Activated CD8-positive, alpha-beta memory T cell treated with anti-CD3 and anti-CD28 coated beads for 4 hours (primary cell): ENCODE measurements around the gene FN3K.

Experiments
- DNase-seq, 2 donors: peaks; one replicate each; pipeline ENCODE4 v3.0.0-alpha.2; 2020; ENCODE audit warnings: low read depth in 2 of 2

The FN3K gene

GRCh38 chr17:82734987-82735866, at the start of gene FN3K:
TSS of gene FN3K (plus strand) at chr17:82735615. CDS start at chr17:82735637, 22 bp downstream.
- DNase-seq: no peak

- no peak for DNase-seq
Measured at GRCh38 chr17:82686366-82687324, 48.8 kb upstream of the FN3K start.

- DNase-seq: no peak
Measured at GRCh38 chr17:82687375-82687861, 48.0 kb upstream of the FN3K start.

GRCh38 chr17:82687871-82688270, 47.5 kb upstream of the FN3K start:
- DNase-seq: no peak

GRCh38 chr17:82689077-82689476, 46.3 kb upstream of the FN3K start:
- DNase-seq: no peak

- no peak for DNase-seq
Measured at GRCh38 chr17:82690786-82691489, 44.5 kb upstream of the FN3K start.

- DNase-seq: no peak
Measured at GRCh38 chr17:82691714-82692113, 43.7 kb upstream of the FN3K start.

GRCh38 chr17:82692268-82692667, 43.1 kb upstream of the FN3K start:
- DNase-seq: no peak

GRCh38 chr17:82693168-82693867, 42.1 kb upstream of the FN3K start:
- no peak for DNase-seq

GRCh38 chr17:82694647-82695046, 40.8 kb upstream of the FN3K start:
- no peak for DNase-seq

- no peak for DNase-seq
Measured at GRCh38 chr17:82696259-82696658, 39.2 kb upstream of the FN3K start.

- no peak for DNase-seq
Measured at GRCh38 chr17:82696916-82697807, 38.3 kb upstream of the FN3K start.

GRCh38 chr17:82697808-82698064, 37.7 kb upstream of the FN3K start:
- DNase-seq: no peak

- peak; percentile 97 to 98 for DNase-seq
Measured at GRCh38 chr17:82698065-82698973, 37.1 kb upstream of the FN3K start, which contains the start of gene RAB40B. TSS of gene RAB40B (minus strand) at chr17:82698698. CDS start at chr17:82698596, 102 bp downstream.

GRCh38 chr17:82698974-82699442, 36.4 kb upstream of the FN3K start:
- no peak for DNase-seq

GRCh38 chr17:82699551-82699950, 35.9 kb upstream of the FN3K start:
- no peak for DNase-seq

GRCh38 chr17:82702231-82702927, 33.0 kb upstream of the FN3K start:
- no peak for DNase-seq

GRCh38 chr17:82703036-82703745, 32.2 kb upstream of the FN3K start:
- no peak for DNase-seq
